Heart left ventricle (tissue), 16 donors: ENCODE data around the gene LRMDA. TPM values are rescaled to one million over a fixed set of nuclear protein-coding genes. Genes with fewer than 3 reads are reported as not detected.

Experiments
- ATAC-seq, 4 donors: fragments of 200-7000 bp; cut with Tn5 transposase; one replicate each; pipeline ENCODE4 v1.9.1; 2020 to 2022; ENCODE audit warnings: moderate library complexity in 4 of 4, mild to moderate bottlenecking in 3 of 4, moderate number of reproducible peaks in 1 of 4
- DNase-seq, 5 donors: peaks; one replicate each; pipeline ENCODE4 v3.0.0-alpha.2; 2020
- H3K27ac ChIP-seq, 12 donors: fragments of 200-600 bp; sonication (generic) in 4 of 12; one replicate each; pipeline versions ENCODE4 v1.5.0 to v1.8.0; 2016 to 2022; ENCODE audit warnings: mild to moderate bottlenecking in 2 of 12
- H3K27me3 ChIP-seq, 9 donors: fragments of 200-600 bp; sonication (generic) in 2 of 9; one replicate each; pipeline versions ENCODE4 v1.5.1 to v1.8.0; 2016 to 2022; ENCODE audit warnings: mild to moderate bottlenecking in 3 of 9
- H3K36me3 ChIP-seq, 9 donors: fragments of 200-600 bp; sonication (generic) in 2 of 9; one replicate each; pipeline versions ENCODE4 v1.5.0 to v1.8.0; 2018 to 2022; ENCODE audit warnings: mild to moderate bottlenecking in 2 of 9
- H3K4me1 ChIP-seq, 12 donors: fragments of 200-600 bp; sonication (generic) in 4 of 12; one replicate each; pipeline versions ENCODE4 v1.5.0 to v1.8.0; 2016 to 2022; ENCODE audit warnings: mild to moderate bottlenecking in 3 of 12
- H3K4me3 ChIP-seq, 12 donors: fragments of 200-600 bp; sonication (generic) in 4 of 12; one replicate each; pipeline versions ENCODE4 v1.5.0 to v1.8.0; 2017 to 2022; ENCODE audit warnings: mild to moderate bottlenecking in 9 of 12, moderate library complexity in 4 of 12
- H3K9me3 ChIP-seq, 12 donors: fragments of 200-600 bp; sonication (generic) in 4 of 12; one replicate each; pipeline versions ENCODE4 v1.5.0 to v1.8.0; 2016 to 2022; ENCODE audit warnings: mild to moderate bottlenecking in 1 of 12
- POLR2A ChIP-seq, 2 donors: fragments of 450-650 bp; IDR thresholded peaks; one replicate each; pipeline ENCODE4 v1.6.1; 2017; ENCODE audit warnings: antibody characterized with exemption in 2 of 2, mild to moderate bottlenecking in 2 of 2, moderate library complexity in 2 of 2
- WGBS, 4 donors: extraction: QIAGEN DNeasy Blood & Tissue Kit in 2 of 4; methylation state at CpG; one replicate each; pipeline versions ENCODE4 v1.1.5 to v1.1.7; 2013 to 2018; 5-methylcytosine and 5-hydroxymethylcytosine counted together
- intact Hi-C, 10 donors: fragments of 100-400 bp; cut with DNase I; formaldehyde crosslinking; loops; one replicate each; pipeline versions ENCODE4 v1.11.1 to v1.14.2; 2022
- polyA plus RNA-seq, 2 donors: library from polyadenylated mRNA; stranded (reverse); fragments of 200-250 nt; gene quantifications; one replicate each; pipeline ENCODE4 v1.2.3, GENCODE V29; 2013
- total RNA-seq, 9 donors: library from RNA; depleted of rRNA in 2 of 9; stranded (reverse); fragments of >200 nt in 2 of 9; fragmentation: NEBNext Ultra II Directional in 3 of 9; extraction: Animal tissue kit (Norgen Biotek cat#: 25700) in 3 of 9; gene quantifications; one replicate each; pipeline versions ENCODE4 v1.1.0 to v1.2.4, GENCODE V29; 2016 to 2023
- TF ChIP-seq, protein P1 (sequence below), 12 donors: fragments of 200-600 bp; sonication (generic) in 4 of 12; IDR thresholded peaks; one replicate each; pipeline versions ENCODE4 v1.5.0 to v1.8.0; 2018 to 2022; ENCODE audit warnings: antibody characterized with exemption in 12 of 12, mild to moderate bottlenecking in 5 of 12
- donor health status: ischemic (EF 13 %, LVEDD 7.1; RV severe dilation, severe dysfunction).
- donor health status: healthy with polysubstance abuse.
- donor health status: DM: no; HTN: yes; CAD: no.
- donor health status: DM: no; HTN: no; CAD: no.
- donor health status: ischemic (EF 25% LVEDD 6.9; RV normal size, moderate dysfunction).
- donor health status: ischemic (EF 25% LVEDD 5.7; RV mildly dilated, moderate dysfunction).
- donor health status: healthy.
- donor health status: DM: yes; HTN: yes; CAD: no.
- donor health status: ischemic (EF 35%, LVEDD 5.7; RV mildly dilated, moderate dysfunction).
- donor health status: nonischemic (EF 11% LVEDD 7.7; RV severe dilation, severe dysfunction).
- donor health status: DM: yes; HTN: yes; CAD: no.
- donor health status: PGD.
- donor health status: ischemic (EF 29% LVEDD 5.4; RV normal size, mild dysfunction).
- donor health status: nonischemic (EF 23%, LVEDD 6.1; RV moderate dilation, normal function).

LRMDA gene
- total and polyA plus RNA-seq, 11 donors = 2.4 to 34.4 (median 14.9) TPM

DNA sequence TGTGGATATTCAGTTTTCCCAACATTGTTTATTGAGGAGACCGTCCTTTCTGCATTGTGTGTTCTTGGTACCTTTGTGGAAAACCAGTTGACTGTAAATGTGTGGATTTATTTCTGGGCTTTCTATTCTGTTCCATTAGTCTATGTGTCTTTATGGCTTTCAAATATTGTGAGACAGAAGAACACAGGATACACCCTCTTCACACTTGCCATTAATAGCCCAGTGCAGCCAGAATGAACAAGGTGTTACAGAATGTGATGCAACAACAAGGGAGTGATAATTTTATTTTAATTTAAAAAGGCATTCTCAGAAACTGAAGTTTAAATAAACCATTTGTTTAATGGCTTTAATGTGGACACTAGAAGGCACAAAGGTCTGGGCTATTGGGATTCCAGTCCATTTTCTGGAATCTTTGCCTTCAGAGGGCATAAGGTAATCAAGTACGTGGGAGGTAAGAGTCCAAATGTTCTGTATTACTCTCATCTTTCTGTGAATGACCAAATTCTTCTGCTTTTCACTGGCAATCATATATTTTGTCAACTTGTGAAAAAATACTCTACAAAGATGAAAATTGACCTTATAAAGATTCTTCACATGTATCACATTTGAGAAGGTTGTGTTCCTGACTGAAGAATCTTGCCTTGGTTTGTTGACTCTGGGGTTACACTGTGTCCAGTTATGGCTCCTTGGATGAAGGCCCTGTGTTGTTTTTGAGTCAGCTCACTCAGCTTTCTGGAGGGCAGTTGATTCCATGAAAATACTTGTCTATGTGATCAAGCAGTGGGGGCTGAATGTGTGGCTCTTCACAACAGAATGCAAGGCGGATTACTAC, 962.7 kb downstream of the LRMDA start:
- H3K27ac ChIP-seq = peak overlapping the region in 1 of 12 donors; percentile 21
- TF ChIP-seq POLR2A (IDR thresholded peaks at IDR 0.05) = no peak
- TF ChIP-seq, protein P1, sequence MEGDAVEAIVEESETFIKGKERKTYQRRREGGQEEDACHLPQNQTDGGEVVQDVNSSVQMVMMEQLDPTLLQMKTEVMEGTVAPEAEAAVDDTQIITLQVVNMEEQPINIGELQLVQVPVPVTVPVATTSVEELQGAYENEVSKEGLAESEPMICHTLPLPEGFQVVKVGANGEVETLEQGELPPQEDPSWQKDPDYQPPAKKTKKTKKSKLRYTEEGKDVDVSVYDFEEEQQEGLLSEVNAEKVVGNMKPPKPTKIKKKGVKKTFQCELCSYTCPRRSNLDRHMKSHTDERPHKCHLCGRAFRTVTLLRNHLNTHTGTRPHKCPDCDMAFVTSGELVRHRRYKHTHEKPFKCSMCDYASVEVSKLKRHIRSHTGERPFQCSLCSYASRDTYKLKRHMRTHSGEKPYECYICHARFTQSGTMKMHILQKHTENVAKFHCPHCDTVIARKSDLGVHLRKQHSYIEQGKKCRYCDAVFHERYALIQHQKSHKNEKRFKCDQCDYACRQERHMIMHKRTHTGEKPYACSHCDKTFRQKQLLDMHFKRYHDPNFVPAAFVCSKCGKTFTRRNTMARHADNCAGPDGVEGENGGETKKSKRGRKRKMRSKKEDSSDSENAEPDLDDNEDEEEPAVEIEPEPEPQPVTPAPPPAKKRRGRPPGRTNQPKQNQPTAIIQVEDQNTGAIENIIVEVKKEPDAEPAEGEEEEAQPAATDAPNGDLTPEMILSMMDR (IDR thresholded peaks at IDR 0.05) = no peak
- H3K36me3 ChIP-seq = no peaks in the 10 kb centered on the region
- H3K4me1 ChIP-seq = peaks cover 0 to 31% (median 16%) of the 10 kb centered on the region in 12 donors
- WGBS, 4 donors = 94 to 98% (median 96%) methylated on average over 3 of the region's 3 CpGs
- no peak for DNase-seq
- peaks cover 0 to 2% (median 0%) of the 10 kb centered on the region in 12 donors for H3K9me3 ChIP-seq
- H3K27me3 ChIP-seq = no peaks in the 10 kb centered on the region
- intact Hi-C loops = loop anchor here in 1 of 10 donors (10.0 kb wide), 1 partner anchor 59 kb away; no protein-coding TSS in a partner anchor
- no peak overlapping the region for H3K4me3 ChIP-seq
- peak in 2 of 4 donors; percentile 47 for ATAC-seq

DNA sequence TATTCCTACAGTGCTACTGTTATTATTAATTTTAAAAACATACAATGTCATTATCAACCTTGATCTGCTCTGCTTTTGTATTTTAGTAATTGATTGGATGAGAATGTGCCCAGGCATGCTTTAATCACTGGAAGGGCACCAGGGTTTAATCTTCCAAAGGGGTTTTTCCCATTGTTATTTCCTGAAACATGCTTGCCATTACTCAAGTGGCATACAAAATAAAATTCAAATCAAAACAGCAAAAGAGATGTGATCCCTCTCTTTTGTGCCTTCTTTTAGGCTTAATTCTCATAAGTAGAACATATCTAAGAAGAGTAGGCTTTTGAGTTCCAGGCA, 963.3 kb downstream of the LRMDA start:
- H3K9me3 ChIP-seq = peaks cover 0 to under 1% (median 0%) of the 10 kb centered on the region in 12 donors
- peak overlapping the region in 1 of 12 donors; percentile 21 for H3K27ac ChIP-seq
- H3K36me3 ChIP-seq = no peaks in the 10 kb centered on the region
- no peak for DNase-seq
- no peak for ATAC-seq
- no peak overlapping the region for H3K4me3 ChIP-seq
- H3K27me3 ChIP-seq = no peaks in the 10 kb centered on the region
- intact Hi-C loops = loop anchor here in 1 of 10 donors (10.0 kb wide), 1 partner anchor 60 kb away; no protein-coding TSS in a partner anchor
- H3K4me1 ChIP-seq = peaks cover 0 to 37% (median 16%) of the 10 kb centered on the region in 12 donors
- no peak for TF ChIP-seq POLR2A (IDR thresholded peaks at IDR 0.05)
- TF ChIP-seq, protein P1 (IDR thresholded peaks at IDR 0.05) = no peak

DNA sequence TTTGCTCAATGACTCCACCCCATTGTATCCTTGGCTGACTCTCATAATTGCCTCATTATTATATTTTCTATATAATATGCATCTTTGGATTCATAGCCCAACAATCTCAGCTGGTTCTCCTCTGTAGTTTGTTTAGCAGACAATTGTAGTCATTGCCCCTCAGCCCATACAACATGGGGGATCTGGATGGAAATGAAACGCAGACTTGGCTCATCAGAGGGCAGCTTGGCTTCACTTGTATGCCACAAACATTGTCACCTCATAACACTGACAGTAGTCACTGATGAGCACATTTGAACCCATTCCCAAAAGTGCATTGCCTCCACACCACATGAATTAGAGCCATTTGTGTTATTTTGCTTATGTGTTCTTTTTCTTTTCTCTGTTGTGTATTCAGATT, 963.8 kb downstream of the LRMDA start:
- Histone ChIP-seq H3K36me3 (no peaks in the 10 kb centered on the region), H3K9me3 (peaks cover 0 to 6% (median 0%) of the 10 kb centered on the region in 12 donors), H3K27me3 (no peaks in the 10 kb centered on the region), H3K27ac (peak overlapping the region in 1 of 12 donors; percentile 71), H3K4me3 (no peak overlapping the region), H3K4me1 (peaks cover 0 to 37% (median 16%) of the 10 kb centered on the region in 12 donors)
- DNase-seq (no peak), ATAC-seq (no peak)
- intact Hi-C loops = loop anchor here in 1 of 10 donors (10.0 kb wide), 1 partner anchor 60 kb away; no protein-coding TSS in a partner anchor
- TF ChIP-seq, protein P1 (IDR thresholded peaks at IDR 0.05) = no peak
- TF ChIP-seq POLR2A (IDR thresholded peaks at IDR 0.05) = no peak
- WGBS, 4 donors = 95 to 100% (median 97%) methylated on average over 1 of the region's 1 CpG

DNA sequence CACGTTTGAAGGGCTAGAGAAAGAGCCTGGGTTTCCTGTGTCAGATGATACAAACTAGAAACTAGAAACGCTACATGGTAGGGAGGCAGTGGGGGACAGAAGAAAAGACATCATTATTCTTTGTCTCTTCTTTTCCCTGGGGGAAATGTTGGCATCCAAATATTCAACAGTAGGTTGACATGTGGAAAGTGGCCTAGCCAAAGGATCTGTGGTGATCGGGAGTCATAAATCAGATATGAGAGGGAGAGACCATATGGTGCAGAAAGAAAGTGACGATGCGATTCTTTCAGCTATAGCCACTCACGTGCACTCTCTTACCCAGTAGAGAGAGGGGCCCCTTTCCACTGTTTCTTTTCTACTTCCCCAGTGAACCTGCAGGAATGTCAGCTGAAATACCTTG, 964.7 kb downstream of the LRMDA start:
- intact Hi-C loops = loop anchor here in 1 of 10 donors (10.0 kb wide), 1 partner anchor 61 kb away; no protein-coding TSS in a partner anchor
- no peak for DNase-seq
- H3K4me3 ChIP-seq = no peak overlapping the region
- ATAC-seq = no peak
- WGBS, 4 donors = 77 to 96% (median 92%) methylated on average over 6 of the region's 6 CpGs
- no peaks in the 10 kb centered on the region for H3K36me3 ChIP-seq
- H3K4me1 ChIP-seq = peaks cover 0 to 37% (median 16%) of the 10 kb centered on the region in 12 donors
- peak overlapping the region in 2 of 12 donors; percentile 60 to 71 for H3K27ac ChIP-seq
- H3K9me3 ChIP-seq = peaks cover 0 to 6% (median 0%) of the 10 kb centered on the region in 12 donors
- no peaks in the 10 kb centered on the region for H3K27me3 ChIP-seq
- TF ChIP-seq, protein P1 (IDR thresholded peaks at IDR 0.05) = no peak
- TF ChIP-seq POLR2A (IDR thresholded peaks at IDR 0.05) = no peak
